ENCODE results near the gene PVALEF.

- TF ChIP-seq EZH2phosphoT487 (IDR thresholded peaks at IDR 0.05; ENCODE audit: insufficient read depth, low read depth), result no peak
- no peak for TF ChIP-seq EZH2 (IDR thresholded peaks at IDR 0.05; ENCODE audit: insufficient read depth, poor library complexity, severe bottlenecking)
Measured at GRCh38 chr17:81142301-81143199, 22.8 kb upstream of the PVALEF start.

All from GM23248 (cell line).